22Rv1 (cell line): Measurements from ENCODE around the gene CMTM7.

Experiments used
- ZFX ChIP-seq: fragments of 450-650 bp; IDR thresholded peaks from 2 replicates; pipeline ENCODE4 v1.6.1; 2017; ENCODE audit warnings: antibody characterized with exemption, borderline replicate concordance
- TF ChIP-seq, protein P1 (sequence below): fragments of 450-650 bp; IDR thresholded peaks from 2 replicates; pipeline ENCODE4 v1.5.1; 2017; ENCODE audit warnings: mild to moderate bottlenecking

DNA sequence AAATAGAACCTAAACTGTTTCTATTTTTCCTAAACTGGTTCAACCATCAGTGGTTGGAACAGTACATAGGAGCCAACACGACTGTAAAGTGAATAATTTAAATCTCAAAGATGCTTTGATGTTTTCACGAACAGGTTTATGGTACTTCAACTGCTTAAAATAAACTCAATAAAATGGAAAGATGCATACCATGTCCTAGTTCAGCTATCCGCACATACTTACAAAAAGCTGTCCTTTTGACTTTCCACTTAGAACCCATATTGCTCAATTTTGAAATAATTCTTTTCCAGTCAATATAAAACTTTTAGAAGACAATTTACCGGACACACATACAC lies 110.1 kb downstream of the CMTM7 start:
- TF ChIP-seq, protein P1, sequence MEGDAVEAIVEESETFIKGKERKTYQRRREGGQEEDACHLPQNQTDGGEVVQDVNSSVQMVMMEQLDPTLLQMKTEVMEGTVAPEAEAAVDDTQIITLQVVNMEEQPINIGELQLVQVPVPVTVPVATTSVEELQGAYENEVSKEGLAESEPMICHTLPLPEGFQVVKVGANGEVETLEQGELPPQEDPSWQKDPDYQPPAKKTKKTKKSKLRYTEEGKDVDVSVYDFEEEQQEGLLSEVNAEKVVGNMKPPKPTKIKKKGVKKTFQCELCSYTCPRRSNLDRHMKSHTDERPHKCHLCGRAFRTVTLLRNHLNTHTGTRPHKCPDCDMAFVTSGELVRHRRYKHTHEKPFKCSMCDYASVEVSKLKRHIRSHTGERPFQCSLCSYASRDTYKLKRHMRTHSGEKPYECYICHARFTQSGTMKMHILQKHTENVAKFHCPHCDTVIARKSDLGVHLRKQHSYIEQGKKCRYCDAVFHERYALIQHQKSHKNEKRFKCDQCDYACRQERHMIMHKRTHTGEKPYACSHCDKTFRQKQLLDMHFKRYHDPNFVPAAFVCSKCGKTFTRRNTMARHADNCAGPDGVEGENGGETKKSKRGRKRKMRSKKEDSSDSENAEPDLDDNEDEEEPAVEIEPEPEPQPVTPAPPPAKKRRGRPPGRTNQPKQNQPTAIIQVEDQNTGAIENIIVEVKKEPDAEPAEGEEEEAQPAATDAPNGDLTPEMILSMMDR: no peak
- no peak for TF ChIP-seq ZFX
